ENCODE results near the gene MAN2A2. TPM values are rescaled to one million over a fixed set of nuclear protein-coding genes. Genes with fewer than 3 reads are reported as not detected.

MAN2A2 gene
- total and polyA plus RNA-seq, 9 of the 15 experiments (the other 6 are each of a cell fraction or from before 2014, with no cell fraction given) = 7.3 to 151 (median 43.4) TPM

GRCh38 chr15:90901175-90902039 is 1.7 kb upstream of the MAN2A2 start (continued):
- TF ChIP-seq ZBTB5 (IDR thresholded peaks at IDR 0.05) (no peak), SMAD4 (CRISPR knock-in tag; conservative IDR thresholded peaks at IDR 0.05) (peak; percentile 97), ZBTB17 (CRISPR knock-in tag; IDR thresholded peaks at IDR 0.05) (no peak; the same call in 1 of the 2 replicates), CCAR2 (IDR thresholded peaks at IDR 0.05; ENCODE audit: low read depth, low read length) (no peak), IRF1 (CRISPR knock-in tag; IDR thresholded peaks at IDR 0.05; ENCODE audit: borderline replicate concordance) (no peak), ZNF512 (tag; IDR thresholded peaks at IDR 0.05) (no peak), SIX5 (IDR thresholded peaks at IDR 0.05; ENCODE audit: borderline replicate concordance in 1 of 2, insufficient read depth in 1 of 2, low read depth in 1 of 2, low read length in 2 of 2) (no peak), MGA (IDR thresholded peaks at IDR 0.05) (no peak), ZFX (CRISPR knock-in tag; IDR thresholded peaks at IDR 0.05) (no peak)
